ENCODE data around the gene LRMDA.
A peak's percentile ranks its signal among the peaks of the same experiment; 100 is the strongest.

Gene LRMDA

GRCh38 chr10:75924309-75924902, 493.0 kb downstream of the LRMDA start:
- in situ Hi-C loops (cut with MboI; ENCODE audit: low pct_unique_long_range_greater_than_20kb, low sequenced_read_pairs): no loop called here
- no peak for DNase-seq

GRCh38 chr10:75925999-75926398, 494.6 kb downstream of the LRMDA start:
- DNase-seq: no peak
- in situ Hi-C loops (cut with MboI; ENCODE audit: low pct_unique_long_range_greater_than_20kb, low sequenced_read_pairs): no loop called here

- in situ Hi-C loops (cut with MboI; ENCODE audit: low pct_unique_long_range_greater_than_20kb, low sequenced_read_pairs): no loop called here
- no peak for DNase-seq
Measured at GRCh38 chr10:75926763-75927162, 495.3 kb downstream of the LRMDA start.

GRCh38 chr10:75928231-75928630, 496.8 kb downstream of the LRMDA start:
- in situ Hi-C loops (cut with MboI; ENCODE audit: low pct_unique_long_range_greater_than_20kb, low sequenced_read_pairs): no loop called here

GRCh38 chr10:75929630-75930161, 498.3 kb downstream of the LRMDA start:
- no peak for DNase-seq
- in situ Hi-C loops (cut with MboI; ENCODE audit: low pct_unique_long_range_greater_than_20kb, low sequenced_read_pairs): no loop called here

More at GRCh38 chr10:75928231-75928630, 496.8 kb downstream of the LRMDA start:
- DNase-seq: no peak

- in situ Hi-C loops (cut with MboI; ENCODE audit: low pct_unique_long_range_greater_than_20kb, low sequenced_read_pairs): no loop called here
- DNase-seq: peak; percentile 12
Measured at GRCh38 chr10:75932921-75933320, 501.5 kb downstream of the LRMDA start.

GRCh38 chr10:75935240-75935639, 503.8 kb downstream of the LRMDA start:
- in situ Hi-C loops (cut with MboI; ENCODE audit: low pct_unique_long_range_greater_than_20kb, low sequenced_read_pairs): no loop called here
- peak; percentile 45 for DNase-seq

GRCh38 chr10:75935650-75936400, 504.4 kb downstream of the LRMDA start:
- no peak for DNase-seq
- in situ Hi-C loops (cut with MboI; ENCODE audit: low pct_unique_long_range_greater_than_20kb, low sequenced_read_pairs): no loop called here

- in situ Hi-C loops (cut with MboI; ENCODE audit: low pct_unique_long_range_greater_than_20kb, low sequenced_read_pairs): no loop called here
- DNase-seq: no peak
Measured at GRCh38 chr10:75936841-75937240, 505.4 kb downstream of the LRMDA start.

- DNase-seq: no peak
- in situ Hi-C loops (cut with MboI; ENCODE audit: low pct_unique_long_range_greater_than_20kb, low sequenced_read_pairs): no loop called here
Measured at GRCh38 chr10:75937823-75938222, 506.4 kb downstream of the LRMDA start.

- DNase-seq: no peak
- in situ Hi-C loops (cut with MboI; ENCODE audit: low pct_unique_long_range_greater_than_20kb, low sequenced_read_pairs): no loop called here
Measured at GRCh38 chr10:75938380-75939122, 507.1 kb downstream of the LRMDA start.

GRCh38 chr10:75939541-75939940, 508.1 kb downstream of the LRMDA start:
- no peak for DNase-seq
- in situ Hi-C loops (cut with MboI; ENCODE audit: low pct_unique_long_range_greater_than_20kb, low sequenced_read_pairs): no loop called here

- no peak for DNase-seq
- in situ Hi-C loops (cut with MboI; ENCODE audit: low pct_unique_long_range_greater_than_20kb, low sequenced_read_pairs): no loop called here
Measured at GRCh38 chr10:75940742-75941141, 509.3 kb downstream of the LRMDA start.

GRCh38 chr10:75941223-75941801, 509.9 kb downstream of the LRMDA start:
- in situ Hi-C loops (cut with MboI; ENCODE audit: low pct_unique_long_range_greater_than_20kb, low sequenced_read_pairs): no loop called here
- DNase-seq: no peak

GRCh38 chr10:75944061-75944460, 512.6 kb downstream of the LRMDA start:
- in situ Hi-C loops (cut with MboI; ENCODE audit: low pct_unique_long_range_greater_than_20kb, low sequenced_read_pairs): no loop called here

GRCh38 chr10:75948583-75948982, 517.2 kb downstream of the LRMDA start:
- no peak for DNase-seq
- in situ Hi-C loops (cut with MboI; ENCODE audit: low pct_unique_long_range_greater_than_20kb, low sequenced_read_pairs): no loop called here

More at GRCh38 chr10:75944061-75944460, 512.6 kb downstream of the LRMDA start:
- DNase-seq: no peak

GRCh38 chr10:75950307-75950706, 518.9 kb downstream of the LRMDA start:
- in situ Hi-C loops (cut with MboI; ENCODE audit: low pct_unique_long_range_greater_than_20kb, low sequenced_read_pairs): no loop called here
- DNase-seq: no peak

GRCh38 chr10:75950997-75951589, 519.7 kb downstream of the LRMDA start:
- in situ Hi-C loops (cut with MboI; ENCODE audit: low pct_unique_long_range_greater_than_20kb, low sequenced_read_pairs): no loop called here
- DNase-seq: no peak

GRCh38 chr10:75951627-75952026, 520.2 kb downstream of the LRMDA start:
- no peak for DNase-seq
- in situ Hi-C loops (cut with MboI; ENCODE audit: low pct_unique_long_range_greater_than_20kb, low sequenced_read_pairs): no loop called here
